Adipocyte (in vitro differentiated cells): Measurements from ENCODE around the gene GNG10.
A peak's percentile ranks its signal among the peaks of the same experiment; 100 is the strongest.
"Not testable (repeated sequence)": the region's sequence is repeated elsewhere in the genome, so short reads cannot be mapped to it uniquely, and the experiment has no call there.

Source experiments
- DNase-seq: peaks from one replicate; pipeline ENCODE4 v3.0.0-alpha.2; 2015; ENCODE audit warnings: low read depth
- H3K27me3 ChIP-seq: replicated peaks from 2 replicates; pipeline ENCODE4 v1.7.0; 2013; ENCODE audit warnings: mild to moderate bottlenecking, low read length, moderate library complexity; ENCODE audit not compliant: control insufficient read depth, insufficient read depth
- H3K36me3 ChIP-seq: 2 replicates; pipeline ENCODE4 v1.7.0; 2013; ENCODE audit warnings: low read length, mild to moderate bottlenecking, moderate library complexity; ENCODE audit not compliant: control insufficient read depth, insufficient read depth, severe bottlenecking
- H3K4me1 ChIP-seq: 2 replicates; pipeline ENCODE4 v1.7.0; 2013; ENCODE audit warnings: mild to moderate bottlenecking, low read length, moderate library complexity; ENCODE audit not compliant: control insufficient read depth, insufficient read depth
- H3K4me3 ChIP-seq: 2 replicates; pipeline ENCODE4 v1.7.0; 2013; ENCODE audit warnings: mild to moderate bottlenecking, low read length, moderate library complexity
- H3K9ac ChIP-seq: 2 replicates; pipeline ENCODE4 v1.7.0; 2013; ENCODE audit warnings: mild to moderate bottlenecking, low read length, moderate library complexity
- H3K9me3 ChIP-seq: 2 replicates; pipeline ENCODE4 v1.7.0; 2013; ENCODE audit warnings: mild to moderate bottlenecking, low read length, moderate library complexity; ENCODE audit not compliant: control insufficient read depth

Gene GNG10

GRCh38 chr9:111657051-111657450, 4.4 kb upstream of the GNG10 start:
- H3K27me3 ChIP-seq: no peaks in the 10 kb centered on the region
- H3K9ac ChIP-seq: no peak overlapping the region
- peaks cover 28% of the 10 kb centered on the region for H3K36me3 ChIP-seq
- H3K4me1 ChIP-seq: peaks cover 24% of the 10 kb centered on the region
- DNase-seq: no peak
- H3K9me3 ChIP-seq: no peaks in the 10 kb centered on the region
- no peak overlapping the region for H3K4me3 ChIP-seq

GRCh38 chr9:111658943-111659342, 2.5 kb upstream of the GNG10 start:
- DNase-seq: no peak
- H3K4me3 ChIP-seq: peak overlapping the region; percentile 15

GRCh38 chr9:111659691-111660090, 1.7 kb upstream of the GNG10 start:
- H3K36me3 ChIP-seq: peaks cover 8% of the 10 kb centered on the region
- H3K4me3 ChIP-seq: peak overlapping the region; percentile 9
- no peaks in the 10 kb centered on the region for H3K27me3 ChIP-seq
- H3K9me3 ChIP-seq: no peaks in the 10 kb centered on the region
- DNase-seq: no peak
- H3K9ac ChIP-seq: peak overlapping the region; percentile 7
- peaks cover 38% of the 10 kb centered on the region for H3K4me1 ChIP-seq

More at GRCh38 chr9:111658943-111659342, 2.5 kb upstream of the GNG10 start:
- H3K9me3 ChIP-seq: no peaks in the 10 kb centered on the region
- H3K27me3 ChIP-seq: no peaks in the 10 kb centered on the region
- peaks cover 38% of the 10 kb centered on the region for H3K4me1 ChIP-seq
- peaks cover 15% of the 10 kb centered on the region for H3K36me3 ChIP-seq
- no peak overlapping the region for H3K9ac ChIP-seq

- Histone ChIP-seq H3K9ac (peak overlapping the region; percentile 87), H3K36me3 (peaks cover 5% of the 10 kb centered on the region), H3K27me3 (no peaks in the 10 kb centered on the region), H3K4me3 (peak overlapping the region; percentile 94), H3K4me1 (peaks cover 38% of the 10 kb centered on the region), H3K9me3 (no peaks in the 10 kb centered on the region)
- DNase-seq: peak; percentile 80
Observed at GRCh38 chr9:111661802-111662521, 557 bp downstream of the GNG10 start.

GRCh38 chr9:111662576-111663300, 1.3 kb downstream of the GNG10 start:
- no peaks in the 10 kb centered on the region for H3K27me3 ChIP-seq
- peak overlapping the region; percentile 94 for H3K4me3 ChIP-seq
- H3K9me3 ChIP-seq: no peaks in the 10 kb centered on the region
- H3K9ac ChIP-seq: peak overlapping the region; percentile 87
- peaks cover 11% of the 10 kb centered on the region for H3K36me3 ChIP-seq
- peaks cover 38% of the 10 kb centered on the region for H3K4me1 ChIP-seq
- DNase-seq: peak; percentile 40

DNA sequence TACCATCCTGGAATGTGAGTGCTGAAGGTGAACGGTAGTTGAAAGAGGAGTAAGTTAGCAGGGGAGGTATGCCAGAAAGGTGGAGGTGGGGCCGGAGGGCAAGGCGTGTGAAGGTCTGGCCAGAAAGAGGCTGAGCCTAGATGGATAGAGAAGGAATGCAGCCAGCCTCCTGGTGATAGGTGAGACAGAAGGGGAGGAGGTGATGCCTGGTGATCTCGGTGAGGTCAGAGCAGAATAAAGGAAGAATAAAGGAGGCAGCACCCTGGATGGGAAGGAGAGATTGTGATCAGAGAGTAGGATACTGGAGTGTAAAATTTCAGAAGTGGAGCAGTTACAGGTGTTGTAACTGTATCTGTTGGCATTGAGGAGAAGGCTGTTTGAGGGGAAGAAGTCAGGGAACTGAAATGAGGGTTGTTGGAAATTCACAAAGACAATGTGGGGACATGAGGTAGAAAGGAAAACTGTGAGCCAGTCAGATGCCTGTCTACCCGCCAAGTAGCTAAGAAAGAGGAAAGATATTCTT, 2.0 kb downstream of the GNG10 start:
- Histone ChIP-seq H3K36me3 (peaks cover 12% of the 10 kb centered on the region), H3K4me3 (peak overlapping the region; percentile 94), H3K27me3 (no peaks in the 10 kb centered on the region), H3K9ac (no peak overlapping the region), H3K9me3 (no peaks in the 10 kb centered on the region), H3K4me1 (peaks cover 38% of the 10 kb centered on the region)
- DNase-seq: no peak

DNA sequence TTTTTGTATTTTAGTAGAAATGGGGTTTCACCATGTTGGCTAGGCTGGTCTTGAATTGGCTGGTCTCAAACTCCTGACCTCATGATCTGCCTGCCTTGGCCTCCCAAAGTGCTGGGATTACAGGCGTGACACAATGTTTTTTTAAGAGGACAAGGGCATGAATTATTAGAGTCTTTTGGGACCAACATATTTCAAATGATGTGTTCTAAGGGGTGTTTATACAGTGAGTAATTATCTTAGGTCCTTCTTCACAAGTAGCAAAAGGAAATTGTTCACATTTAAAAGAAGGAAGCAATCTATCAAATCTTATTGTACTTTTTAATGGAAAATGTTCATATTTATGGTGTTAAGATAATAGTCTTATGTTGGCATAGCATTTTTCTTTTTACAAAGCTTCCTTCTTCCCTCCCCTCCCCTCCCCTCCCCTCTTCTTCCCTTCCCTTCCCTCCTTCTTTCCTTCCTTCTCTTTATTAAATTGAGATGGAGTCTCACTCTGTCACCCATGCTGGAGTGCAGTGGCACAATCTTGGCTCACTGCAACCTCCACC, 6.7 kb downstream of the GNG10 start:
- no peak overlapping the region for H3K9ac ChIP-seq
- H3K4me3 ChIP-seq: no peak overlapping the region
- DNase-seq: no peak
- peaks cover 32% of the 10 kb centered on the region for H3K36me3 ChIP-seq
- H3K4me1 ChIP-seq: peaks cover 4% of the 10 kb centered on the region
- no peaks in the 10 kb centered on the region for H3K27me3 ChIP-seq
- no peaks in the 10 kb centered on the region for H3K9me3 ChIP-seq

GRCh38 chr9:111668601-111669000, 7.2 kb downstream of the GNG10 start:
- not testable (repeated sequence) for H3K27me3 ChIP-seq, DNase-seq, H3K9me3 ChIP-seq, H3K4me1 ChIP-seq, H3K4me3 ChIP-seq, H3K9ac ChIP-seq
- peaks cover 32% of the 10 kb centered on the region for H3K36me3 ChIP-seq

GRCh38 chr9:111674319-111674718, 12.9 kb downstream of the GNG10 start:
- Histone ChIP-seq H3K9ac (no peak overlapping the region), H3K36me3 (peaks cover 23% of the 10 kb centered on the region), H3K4me1 (peaks cover 7% of the 10 kb centered on the region), H3K27me3 (no peaks in the 10 kb centered on the region), H3K4me3 (no peak overlapping the region), H3K9me3 (no peaks in the 10 kb centered on the region)
- no peak for DNase-seq

- Histone ChIP-seq H3K36me3 (peaks cover 27% of the 10 kb centered on the region), H3K27me3 (no peaks in the 10 kb centered on the region), H3K4me3 (no peak overlapping the region), H3K4me1 (peaks cover 7% of the 10 kb centered on the region), H3K9me3 (no peaks in the 10 kb centered on the region), H3K9ac (no peak overlapping the region)
- no peak for DNase-seq
Observed at GRCh38 chr9:111676116-111676515, 14.7 kb downstream of the GNG10 start.

GRCh38 chr9:111678293-111678692, 16.9 kb downstream of the GNG10 start:
- no peak for DNase-seq
- H3K4me1 ChIP-seq: peaks cover 7% of the 10 kb centered on the region

More at GRCh38 chr9:111678293-111678692, 16.9 kb downstream of the GNG10 start:
- no peaks in the 10 kb centered on the region for H3K27me3 ChIP-seq
- no peak overlapping the region for H3K9ac ChIP-seq
- peaks cover 27% of the 10 kb centered on the region for H3K36me3 ChIP-seq
- no peaks in the 10 kb centered on the region for H3K9me3 ChIP-seq
- H3K4me3 ChIP-seq: no peak overlapping the region
